ENCODE measurements around the gene RNU6-7. TPM values are rescaled to one million over a fixed set of nuclear protein-coding genes. Genes with fewer than 3 reads are reported as not detected.
A peak's percentile ranks its signal among the peaks of the same experiment; 100 is the strongest.

The RNU6-7 gene
- polyA plus RNA-seq, 1 donor: not detected

DNA sequence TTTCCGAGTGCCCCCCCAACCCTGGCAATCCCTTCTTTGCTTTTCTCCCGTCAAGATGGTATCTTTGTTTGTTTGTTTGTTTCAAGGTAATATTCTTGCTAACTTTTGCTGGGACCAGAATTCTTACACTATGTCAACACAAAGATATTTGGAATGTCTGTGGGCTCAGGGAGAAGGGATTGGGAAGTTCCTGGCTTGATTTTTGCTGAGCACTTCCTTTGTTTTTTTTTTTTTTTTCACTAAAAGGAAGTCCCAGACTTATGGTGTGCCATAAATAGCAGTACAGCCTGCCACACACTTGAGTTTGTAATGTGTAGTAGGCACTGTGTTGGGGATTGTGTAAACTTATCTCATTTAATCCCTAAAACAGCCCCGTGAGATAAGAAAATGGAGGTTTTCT lies 11.2 kb upstream of the RNU6-7 start:
- Histone ChIP-seq H3K4me3 (ENCODE audit: low read length) (no peak overlapping the region), H3K4me1 (ENCODE audit: control insufficient read depth, insufficient read depth, low read length) (no peaks in the 10 kb centered on the region), H3K36me3 (ENCODE audit: control insufficient read depth, insufficient read depth, low read length) (no peaks in the 10 kb centered on the region), H3K27me3 (ENCODE audit: control insufficient read depth, insufficient read depth, low read length) (no peaks in the 10 kb centered on the region), H3K9me3 (ENCODE audit: control insufficient read depth, low read depth, low read length) (no peaks in the 10 kb centered on the region), H3K27ac (ENCODE audit: low read length) (no peak overlapping the region)
- WGBS (ENCODE audit: insufficient coverage, low lambda C conversion rate): 33% methylated on average over 1 of the region's 3 CpGs
- DNase-seq: no peak

DNA sequence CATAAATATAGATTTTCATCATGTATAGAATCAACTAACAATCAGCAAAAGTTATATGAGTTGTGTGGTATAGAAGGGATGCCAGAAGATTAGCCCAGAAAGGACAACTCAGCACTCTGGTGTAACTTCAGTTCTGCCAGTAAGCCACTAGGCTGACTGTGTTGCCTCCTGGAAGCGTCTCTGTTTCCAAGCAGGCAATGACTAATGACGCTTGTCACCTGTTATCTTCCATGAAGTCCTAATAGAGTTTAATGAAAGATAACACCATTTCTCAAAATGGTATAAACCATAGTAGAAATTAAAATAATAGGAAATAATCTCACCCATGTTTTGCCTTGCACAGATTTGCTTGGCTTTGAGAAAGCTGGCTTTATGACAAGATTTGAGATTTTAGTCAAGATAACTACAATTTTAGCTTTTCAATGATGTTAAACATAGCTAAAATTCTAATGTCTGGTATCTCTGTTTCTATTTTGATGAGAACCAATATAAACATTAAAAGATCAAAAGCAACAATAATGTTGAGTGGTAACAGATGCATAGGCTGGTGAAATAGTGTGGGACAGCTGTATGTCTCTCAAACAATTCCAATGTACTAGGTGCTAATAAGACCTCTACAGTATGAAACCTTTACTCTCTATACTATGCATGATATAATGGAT lies 9.0 kb upstream of the RNU6-7 start:
- Histone ChIP-seq H3K27me3 (ENCODE audit: control insufficient read depth, insufficient read depth, low read length) (no peaks in the 10 kb centered on the region), H3K4me1 (ENCODE audit: control insufficient read depth, insufficient read depth, low read length) (no peaks in the 10 kb centered on the region), H3K9me3 (ENCODE audit: control insufficient read depth, low read depth, low read length) (no peaks in the 10 kb centered on the region), H3K27ac (ENCODE audit: low read length) (no peak overlapping the region), H3K4me3 (ENCODE audit: low read length) (no peak overlapping the region), H3K36me3 (ENCODE audit: control insufficient read depth, insufficient read depth, low read length) (no peaks in the 10 kb centered on the region)
- no CpG with 5 or more reads among the region's 2 CpGs for WGBS (ENCODE audit: insufficient coverage, low lambda C conversion rate)
- no peak for DNase-seq

GRCh38 chr14:32193532-32193931 lies 8.3 kb upstream of the RNU6-7 start:
- no peaks in the 10 kb centered on the region for H3K36me3 ChIP-seq (ENCODE audit: control insufficient read depth, insufficient read depth, low read length)
- no peaks in the 10 kb centered on the region for H3K9me3 ChIP-seq (ENCODE audit: control insufficient read depth, low read depth, low read length)
- WGBS (ENCODE audit: insufficient coverage, low lambda C conversion rate): 100% methylated on average over 2 of the region's 2 CpGs
- no peak overlapping the region for H3K4me3 ChIP-seq (ENCODE audit: low read length)
- H3K27me3 ChIP-seq (ENCODE audit: control insufficient read depth, insufficient read depth, low read length): no peaks in the 10 kb centered on the region
- no peak for DNase-seq
- no peaks in the 10 kb centered on the region for H3K4me1 ChIP-seq (ENCODE audit: control insufficient read depth, insufficient read depth, low read length)
- H3K27ac ChIP-seq (ENCODE audit: low read length): no peak overlapping the region

GRCh38 chr14:32195636-32196035 lies 6.2 kb upstream of the RNU6-7 start:
- no peaks in the 10 kb centered on the region for H3K4me1 ChIP-seq (ENCODE audit: control insufficient read depth, insufficient read depth, low read length)
- no peaks in the 10 kb centered on the region for H3K36me3 ChIP-seq (ENCODE audit: control insufficient read depth, insufficient read depth, low read length)
- H3K4me3 ChIP-seq (ENCODE audit: low read length): no peak overlapping the region
- 60% methylated on average over 1 of the region's 1 CpG for whole genome bisulfite sequencing (ENCODE audit: insufficient coverage, low lambda C conversion rate)
- no peaks in the 10 kb centered on the region for H3K9me3 ChIP-seq (ENCODE audit: control insufficient read depth, low read depth, low read length)
- H3K27ac ChIP-seq (ENCODE audit: low read length): no peak overlapping the region
- no peaks in the 10 kb centered on the region for H3K27me3 ChIP-seq (ENCODE audit: control insufficient read depth, insufficient read depth, low read length)
- no peak for DNase-seq

DNA sequence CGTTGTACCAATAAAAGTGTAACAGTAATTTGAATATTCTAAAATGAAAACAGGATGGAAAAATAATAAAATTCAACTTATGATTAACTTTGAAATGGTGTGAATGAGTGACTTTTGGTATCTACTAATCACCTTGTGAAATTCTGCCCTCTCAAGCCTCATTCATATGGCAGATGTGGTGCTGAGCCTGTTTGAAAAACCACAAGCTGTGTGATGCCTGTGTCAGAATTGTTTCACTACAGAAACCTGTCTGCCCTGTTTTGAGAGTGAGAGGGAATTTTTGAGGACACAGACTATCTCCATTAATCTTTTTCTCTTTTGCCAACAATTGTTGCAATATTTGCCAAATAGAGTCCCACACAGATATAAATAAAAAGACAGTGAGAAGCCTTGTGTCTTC lies 3.9 kb upstream of the RNU6-7 start:
- Histone ChIP-seq H3K4me1 (ENCODE audit: control insufficient read depth, insufficient read depth, low read length) (peaks cover 3% of the 10 kb centered on the region), H3K4me3 (ENCODE audit: low read length) (no peak overlapping the region), H3K27ac (ENCODE audit: low read length) (no peak overlapping the region), H3K9me3 (ENCODE audit: control insufficient read depth, low read depth, low read length) (no peaks in the 10 kb centered on the region), H3K27me3 (ENCODE audit: control insufficient read depth, insufficient read depth, low read length) (no peaks in the 10 kb centered on the region), H3K36me3 (ENCODE audit: control insufficient read depth, insufficient read depth, low read length) (no peaks in the 10 kb centered on the region)
- WGBS (ENCODE audit: insufficient coverage, low lambda C conversion rate): 100% methylated on average over 1 of the region's 1 CpG
- no peak for DNase-seq

DNA sequence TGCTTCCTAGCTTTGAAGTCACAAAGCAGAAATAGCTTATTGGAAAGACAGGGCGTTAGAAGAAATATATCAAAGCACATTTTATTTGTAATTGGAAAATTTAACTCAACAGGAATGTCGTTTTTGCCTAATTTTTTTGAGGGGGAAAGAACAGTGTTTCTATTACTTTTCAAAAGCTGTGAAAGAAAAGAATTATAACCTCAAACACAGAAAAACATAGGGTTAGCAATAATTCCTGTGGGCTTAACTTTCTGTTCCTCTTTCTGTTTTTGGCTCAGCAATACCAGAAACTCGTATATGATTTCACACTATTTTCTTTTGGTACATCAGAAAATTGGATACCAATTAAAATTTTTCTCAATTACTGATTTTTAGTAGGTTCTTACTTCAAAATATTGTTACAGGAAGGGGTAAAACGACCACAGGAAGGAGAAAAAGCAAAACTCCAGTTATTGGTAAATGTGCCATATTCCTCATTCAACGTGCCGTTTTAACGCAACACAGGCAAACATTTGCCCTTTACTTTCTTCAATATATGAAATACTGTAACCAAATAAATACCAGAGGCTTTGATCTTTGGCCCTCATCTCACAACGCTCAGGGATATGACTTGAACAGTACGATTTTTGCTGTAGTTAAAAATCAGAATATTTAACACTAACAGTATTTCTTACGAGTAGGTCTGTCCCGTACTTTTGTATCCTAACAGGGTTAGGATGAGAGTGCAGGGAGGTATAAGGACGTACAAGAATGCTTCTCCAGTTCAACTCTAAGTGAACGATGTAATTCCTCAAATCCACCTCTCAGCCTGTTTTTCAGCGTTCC lies 1.3 kb upstream of the RNU6-7 start:
- peak overlapping the region; percentile 68 for H3K4me3 ChIP-seq (ENCODE audit: low read length)
- no peaks in the 10 kb centered on the region for H3K36me3 ChIP-seq (ENCODE audit: control insufficient read depth, insufficient read depth, low read length)
- H3K9me3 ChIP-seq (ENCODE audit: control insufficient read depth, low read depth, low read length): no peaks in the 10 kb centered on the region
- WGBS (ENCODE audit: insufficient coverage, low lambda C conversion rate): 37% methylated on average over 6 of the region's 14 CpGs
- no peak for DNase-seq
- peak overlapping the region; percentile 88 for H3K27ac ChIP-seq (ENCODE audit: low read length)
- no peaks in the 10 kb centered on the region for H3K27me3 ChIP-seq (ENCODE audit: control insufficient read depth, insufficient read depth, low read length)
- H3K4me1 ChIP-seq (ENCODE audit: control insufficient read depth, insufficient read depth, low read length): peaks cover 6% of the 10 kb centered on the region

GRCh38 chr14:32201193-32201815 lies 541 bp upstream of the RNU6-7 start:
- peak overlapping the region; percentile 68 for H3K4me3 ChIP-seq (ENCODE audit: low read length)
- peaks cover 10% of the 10 kb centered on the region for H3K4me1 ChIP-seq (ENCODE audit: control insufficient read depth, insufficient read depth, low read length)
- WGBS (ENCODE audit: insufficient coverage, low lambda C conversion rate): no CpG with 5 or more reads among the region's 46 CpGs
- H3K9me3 ChIP-seq (ENCODE audit: control insufficient read depth, low read depth, low read length): no peaks in the 10 kb centered on the region
- DNase-seq: peak; percentile 90 to 93
- no peaks in the 10 kb centered on the region for H3K27me3 ChIP-seq (ENCODE audit: control insufficient read depth, insufficient read depth, low read length)
- peak overlapping the region; percentile 88 for H3K27ac ChIP-seq (ENCODE audit: low read length)
- no peaks in the 10 kb centered on the region for H3K36me3 ChIP-seq (ENCODE audit: control insufficient read depth, insufficient read depth, low read length)

GRCh38 chr14:32202491-32202997 lies 699 bp downstream of the RNU6-7 start:
- H3K9me3 ChIP-seq (ENCODE audit: control insufficient read depth, low read depth, low read length): no peaks in the 10 kb centered on the region
- peaks cover 13% of the 10 kb centered on the region for H3K4me1 ChIP-seq (ENCODE audit: control insufficient read depth, insufficient read depth, low read length)
- WGBS (ENCODE audit: insufficient coverage, low lambda C conversion rate): 0% methylated on average over 5 of the region's 8 CpGs
- peak overlapping the region; percentile 88 for H3K27ac ChIP-seq (ENCODE audit: low read length)
- no peaks in the 10 kb centered on the region for H3K36me3 ChIP-seq (ENCODE audit: control insufficient read depth, insufficient read depth, low read length)
- peak in 1 of 2 donors; percentile 57 for DNase-seq
- H3K27me3 ChIP-seq (ENCODE audit: control insufficient read depth, insufficient read depth, low read length): no peaks in the 10 kb centered on the region
- H3K4me3 ChIP-seq (ENCODE audit: low read length): peak overlapping the region; percentile 68

DNA sequence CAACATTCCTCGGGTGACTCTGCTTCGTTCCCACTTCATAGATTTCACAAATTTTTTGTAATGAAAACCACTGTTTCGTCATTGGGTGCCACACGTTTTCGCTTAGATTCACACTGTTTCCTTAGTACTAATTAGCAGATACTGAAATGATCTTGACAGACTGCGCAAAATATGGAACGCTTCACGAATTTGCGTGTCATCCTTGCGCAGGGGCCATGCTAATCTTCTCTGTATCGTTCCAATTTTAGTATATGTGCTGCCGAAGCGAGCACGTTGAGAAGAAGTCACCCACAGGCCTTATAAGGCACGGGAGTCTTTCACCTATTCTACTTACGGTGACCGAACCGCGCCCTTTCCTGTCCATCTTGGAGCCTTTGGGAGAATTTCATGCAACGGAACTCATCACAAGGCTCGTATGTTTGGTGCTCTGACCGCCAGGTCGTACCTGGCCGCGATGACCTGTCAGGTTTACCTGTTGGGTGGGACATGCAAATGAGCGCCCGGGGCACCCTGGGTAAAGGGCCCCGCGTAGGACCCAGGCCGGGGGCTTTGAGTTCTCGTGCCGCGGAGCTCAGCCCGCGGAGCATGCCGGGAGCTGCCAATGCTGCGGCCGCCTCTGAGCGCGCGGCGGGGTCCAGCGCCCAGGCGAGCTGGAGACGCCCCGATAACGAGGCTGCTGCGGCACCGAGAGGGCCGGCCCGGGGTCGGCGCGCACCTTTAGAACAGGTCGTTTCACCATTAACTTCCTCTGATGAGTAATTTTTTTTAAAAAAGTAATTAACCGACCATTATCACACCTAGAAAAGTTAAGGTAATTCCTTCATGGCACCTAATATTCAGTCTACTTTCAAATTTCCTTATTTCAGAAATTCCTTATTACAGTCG lies 1.4 kb downstream of the RNU6-7 start, which contains the start of gene RNU6-8:
Gene RNU6-8, minus strand, starts transcription at position 272 of the 885 bp plus-strand sequence.
- WGBS (ENCODE audit: insufficient coverage, low lambda C conversion rate): 0% methylated on average over 2 of the region's 57 CpGs
- H3K4me1 ChIP-seq (ENCODE audit: control insufficient read depth, insufficient read depth, low read length): peaks cover 13% of the 10 kb centered on the region
- peak within 1 kb of the TSS; percentile 68 for H3K4me3 ChIP-seq (ENCODE audit: low read length)
- H3K27me3 ChIP-seq (ENCODE audit: control insufficient read depth, insufficient read depth, low read length): no peaks in the 10 kb centered on the region
- no peaks in the 10 kb centered on the region for H3K36me3 ChIP-seq (ENCODE audit: control insufficient read depth, insufficient read depth, low read length)
- no peaks in the 10 kb centered on the region for H3K9me3 ChIP-seq (ENCODE audit: control insufficient read depth, low read depth, low read length)
- DNase-seq: peak; percentile 91 to 94
- peak within 1 kb of the TSS; percentile 88 for H3K27ac ChIP-seq (ENCODE audit: low read length)

All from large intestine (tissue), 3 donors.